ENCODE measurements around the gene UBXN11.

UBXN11 gene

DNA sequence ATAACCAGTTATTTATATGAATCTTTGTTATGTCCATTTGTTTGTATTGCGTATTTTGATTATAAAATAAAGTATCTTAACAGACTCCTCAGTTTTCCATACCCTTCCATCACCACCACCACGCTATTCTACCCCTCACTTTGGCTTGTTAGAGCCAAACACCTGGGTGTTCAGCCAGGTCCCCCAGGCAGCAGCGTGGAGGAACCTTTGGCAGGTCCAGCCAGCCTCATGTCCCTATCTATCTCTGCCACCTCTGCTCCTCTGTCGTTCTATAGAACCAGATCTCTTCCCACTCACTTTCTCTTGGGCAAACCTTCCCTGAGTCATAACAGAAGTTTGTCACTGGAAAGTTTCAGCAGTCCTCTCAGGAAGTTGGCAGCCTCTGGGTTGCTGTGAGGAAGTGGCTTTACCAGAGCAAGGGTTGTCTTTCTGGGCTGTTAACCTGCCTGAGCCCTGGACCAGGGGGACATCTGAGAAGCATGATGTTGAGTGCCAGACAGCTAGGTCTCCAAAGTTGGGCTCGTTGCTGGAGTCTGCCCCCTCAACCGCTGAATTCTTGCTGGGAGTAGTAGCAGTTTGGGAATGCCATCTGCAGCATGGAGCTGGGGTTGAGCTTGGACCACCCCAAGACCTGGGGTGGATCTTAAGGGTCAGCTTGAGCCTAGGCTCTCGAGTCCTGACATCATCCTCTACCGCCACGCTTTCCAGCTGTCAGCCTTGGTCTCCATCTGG, 27.5 kb downstream of the UBXN11 start:
- TF ChIP-seq GATA3 (IDR thresholded peaks at IDR 0.05; ENCODE audit: low read depth, low read length) (no peak), GATA2 (IDR thresholded peaks at IDR 0.05; ENCODE audit: low read depth, low read length) (no peak)

DNA sequence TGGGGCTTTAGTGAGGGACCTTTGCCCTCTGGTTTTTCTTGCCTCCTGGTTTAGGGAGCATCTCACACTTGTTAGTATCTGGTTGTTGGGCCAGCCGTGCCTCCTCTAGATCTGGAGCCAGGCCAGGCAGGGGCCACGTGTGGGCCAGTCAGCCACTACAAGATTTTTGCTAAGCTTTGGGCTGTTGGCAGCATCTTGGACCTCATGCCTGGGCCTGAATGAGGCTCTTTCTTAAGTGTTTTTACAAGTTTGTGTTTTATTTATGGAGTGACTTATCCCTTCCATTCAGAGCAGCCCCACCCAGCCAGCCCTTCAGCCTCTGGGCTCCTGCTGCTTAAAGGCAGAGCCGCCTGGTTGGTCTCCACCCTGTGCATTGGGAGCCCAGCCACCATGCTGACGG, 28.1 kb downstream of the UBXN11 start:
- no peak for TF ChIP-seq GATA2 (IDR thresholded peaks at IDR 0.05; ENCODE audit: low read depth, low read length)
- no peak for TF ChIP-seq GATA3 (IDR thresholded peaks at IDR 0.05; ENCODE audit: low read depth, low read length)

DNA sequence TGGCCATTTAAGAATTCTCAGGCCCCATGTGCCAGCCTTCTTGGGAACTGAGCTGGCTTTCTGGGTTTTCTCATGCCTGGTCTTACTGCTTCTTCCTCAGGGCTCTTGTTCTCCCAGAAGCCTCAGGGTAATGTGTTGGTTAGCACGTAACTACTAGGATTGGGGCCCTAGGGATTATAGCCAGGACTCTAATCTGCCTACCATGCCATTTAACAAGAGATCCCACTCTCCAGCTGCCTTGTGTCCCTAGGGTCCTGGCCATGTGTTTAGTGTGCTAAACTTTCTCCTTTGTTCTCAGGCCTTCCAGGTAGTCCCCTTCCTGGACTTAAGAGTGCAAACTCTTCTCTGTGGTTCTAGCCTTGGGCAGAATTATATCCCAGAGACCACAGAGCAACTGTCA, 28.7 kb downstream of the UBXN11 start:
- TF ChIP-seq GATA3 (IDR thresholded peaks at IDR 0.05; ENCODE audit: low read depth, low read length) (no peak), GATA2 (IDR thresholded peaks at IDR 0.05; ENCODE audit: low read depth, low read length) (no peak)

DNA sequence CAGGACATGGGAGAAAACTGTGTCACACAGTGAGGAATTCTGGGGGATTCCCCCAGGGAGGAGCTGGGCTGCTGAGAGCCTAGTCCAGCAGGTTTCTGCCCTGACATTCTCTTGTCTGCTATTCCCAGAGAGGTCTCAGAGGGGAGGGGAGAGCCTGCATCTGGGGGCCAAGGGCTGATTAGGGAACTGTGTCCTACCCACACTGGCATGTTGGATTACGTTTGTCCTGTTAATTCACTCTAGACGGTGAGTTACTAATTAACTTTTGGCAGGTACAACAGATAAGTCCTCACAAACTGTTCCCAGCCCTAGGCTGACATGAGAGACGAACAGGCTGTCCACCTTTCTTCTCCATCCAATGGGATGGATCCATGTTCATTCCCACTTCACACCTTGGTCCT, 29.2 kb downstream of the UBXN11 start:
- TF ChIP-seq GATA2 (IDR thresholded peaks at IDR 0.05; ENCODE audit: low read depth, low read length): no peak
- no peak for TF ChIP-seq GATA3 (IDR thresholded peaks at IDR 0.05; ENCODE audit: low read depth, low read length)

DNA sequence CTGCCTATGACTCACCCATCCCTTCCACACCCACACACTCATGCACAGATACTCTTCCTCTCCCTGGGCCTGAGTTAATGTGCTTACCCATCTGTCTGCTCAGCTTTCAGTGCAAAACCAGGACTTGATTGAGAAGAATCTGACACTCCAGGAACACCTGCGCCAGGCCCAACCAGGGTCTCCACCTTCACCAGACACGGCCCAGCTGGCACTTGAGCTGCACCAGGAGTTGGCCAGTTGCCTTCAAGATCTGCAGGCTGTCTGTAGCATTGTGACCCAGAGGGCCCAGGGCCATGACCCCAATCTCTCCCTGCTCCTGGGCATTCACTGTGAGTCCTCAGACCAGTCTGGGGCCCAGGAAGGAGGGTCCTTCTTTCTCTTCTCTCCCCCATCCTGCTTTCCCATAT, 30.0 kb downstream of the UBXN11 start:
- no peak for TF ChIP-seq GATA3 (IDR thresholded peaks at IDR 0.05; ENCODE audit: low read depth, low read length)
- TF ChIP-seq GATA2 (IDR thresholded peaks at IDR 0.05; ENCODE audit: low read depth, low read length): no peak

DNA sequence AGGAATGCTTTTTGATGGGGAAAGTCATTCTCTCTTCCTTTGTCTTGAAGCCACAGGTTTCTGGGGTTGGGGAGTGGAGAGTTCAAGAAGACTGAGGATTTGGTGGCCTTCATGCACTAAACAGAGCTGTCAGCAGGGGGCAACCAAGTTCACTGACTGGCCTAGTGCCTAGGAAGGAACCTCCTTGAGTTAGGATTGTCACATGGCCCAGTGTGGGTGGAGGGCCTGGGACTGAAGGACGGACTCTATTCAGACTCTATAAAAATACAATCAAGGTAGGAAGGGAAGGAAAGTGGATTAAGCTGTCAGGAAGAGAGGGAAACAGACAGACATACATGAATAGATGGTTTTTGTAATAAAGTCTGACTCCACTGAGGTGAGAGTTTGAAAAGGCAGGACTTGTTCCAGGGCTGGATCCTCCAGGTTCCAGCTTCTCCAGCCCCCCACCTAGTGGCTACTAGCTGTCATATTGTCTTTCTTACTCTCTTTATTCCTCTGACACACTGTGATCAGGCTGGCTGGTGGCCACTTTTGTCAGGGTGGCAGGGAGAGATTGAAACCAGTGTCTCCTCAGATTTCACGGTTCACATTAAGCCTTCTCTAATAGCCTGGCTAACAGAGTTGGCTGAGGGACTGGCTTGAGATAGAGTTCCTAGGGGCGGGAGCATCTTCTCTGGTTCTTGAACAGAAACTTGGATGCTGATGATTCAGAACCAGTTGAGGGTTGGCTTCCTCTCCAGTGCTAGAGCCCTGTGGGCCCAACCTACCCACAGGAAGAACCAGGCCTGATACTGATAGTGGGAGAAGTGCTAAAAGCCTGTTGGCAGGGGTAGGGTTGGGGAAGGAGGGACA, 30.6 kb downstream of the UBXN11 start:
- no peak for TF ChIP-seq GATA2 (IDR thresholded peaks at IDR 0.05; ENCODE audit: low read depth, low read length)
- TF ChIP-seq GATA3 (IDR thresholded peaks at IDR 0.05; ENCODE audit: low read depth, low read length): no peak

DNA sequence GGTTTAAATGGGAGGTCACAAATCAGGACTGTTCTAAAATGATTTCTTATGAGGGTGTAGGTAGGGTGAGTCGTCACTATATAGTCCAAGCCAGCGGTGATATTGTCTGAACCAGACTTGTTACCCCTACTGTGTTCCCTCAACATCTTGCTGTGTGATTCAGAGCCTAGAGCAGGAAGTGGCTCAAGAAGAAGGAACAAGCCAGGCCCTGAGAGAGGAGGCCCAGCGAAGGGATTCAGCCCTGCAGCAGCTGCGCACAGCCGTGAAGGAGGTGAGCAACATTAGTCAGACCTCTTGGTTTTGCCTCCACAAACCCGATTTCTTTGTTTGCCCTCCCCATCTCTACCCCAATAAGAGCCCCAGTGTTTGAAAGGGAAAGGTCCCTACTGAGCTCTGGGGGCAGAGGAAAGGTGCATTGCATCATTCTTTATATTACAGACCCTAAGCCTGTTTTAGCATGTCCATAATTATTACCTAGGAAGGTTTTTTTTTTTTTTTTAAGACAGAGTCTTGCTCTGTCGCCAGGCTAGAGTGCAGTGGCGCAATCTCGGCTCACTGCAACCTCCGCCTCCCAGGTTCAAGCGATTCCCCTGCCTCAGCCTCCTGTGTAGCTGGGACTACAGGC, 31.5 kb downstream of the UBXN11 start:
- TF ChIP-seq GATA3 (IDR thresholded peaks at IDR 0.05; ENCODE audit: low read depth, low read length) (no peak), GATA2 (IDR thresholded peaks at IDR 0.05; ENCODE audit: low read depth, low read length) (no peak)

DNA sequence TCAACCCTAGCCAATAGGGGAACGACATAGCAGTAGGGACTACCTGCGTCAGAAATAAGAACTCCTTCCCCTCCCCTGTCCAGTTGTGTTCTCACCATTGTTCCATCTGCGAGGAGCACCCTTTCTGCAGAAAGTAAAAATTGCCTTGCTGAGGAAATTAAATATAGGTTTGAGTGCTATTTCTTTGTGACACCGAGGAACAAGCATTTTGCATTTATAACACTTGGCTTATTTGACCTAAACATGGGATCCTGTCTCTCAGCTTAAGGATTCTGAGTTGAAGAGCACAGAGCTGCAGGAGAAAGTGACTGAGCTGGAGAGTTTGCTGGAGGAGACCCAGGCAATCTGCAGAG, 37.3 kb downstream of the UBXN11 start:
- no peak for TF ChIP-seq GATA2 (IDR thresholded peaks at IDR 0.05; ENCODE audit: low read depth, low read length)
- TF ChIP-seq GATA3 (IDR thresholded peaks at IDR 0.05; ENCODE audit: low read depth, low read length): no peak

DNA sequence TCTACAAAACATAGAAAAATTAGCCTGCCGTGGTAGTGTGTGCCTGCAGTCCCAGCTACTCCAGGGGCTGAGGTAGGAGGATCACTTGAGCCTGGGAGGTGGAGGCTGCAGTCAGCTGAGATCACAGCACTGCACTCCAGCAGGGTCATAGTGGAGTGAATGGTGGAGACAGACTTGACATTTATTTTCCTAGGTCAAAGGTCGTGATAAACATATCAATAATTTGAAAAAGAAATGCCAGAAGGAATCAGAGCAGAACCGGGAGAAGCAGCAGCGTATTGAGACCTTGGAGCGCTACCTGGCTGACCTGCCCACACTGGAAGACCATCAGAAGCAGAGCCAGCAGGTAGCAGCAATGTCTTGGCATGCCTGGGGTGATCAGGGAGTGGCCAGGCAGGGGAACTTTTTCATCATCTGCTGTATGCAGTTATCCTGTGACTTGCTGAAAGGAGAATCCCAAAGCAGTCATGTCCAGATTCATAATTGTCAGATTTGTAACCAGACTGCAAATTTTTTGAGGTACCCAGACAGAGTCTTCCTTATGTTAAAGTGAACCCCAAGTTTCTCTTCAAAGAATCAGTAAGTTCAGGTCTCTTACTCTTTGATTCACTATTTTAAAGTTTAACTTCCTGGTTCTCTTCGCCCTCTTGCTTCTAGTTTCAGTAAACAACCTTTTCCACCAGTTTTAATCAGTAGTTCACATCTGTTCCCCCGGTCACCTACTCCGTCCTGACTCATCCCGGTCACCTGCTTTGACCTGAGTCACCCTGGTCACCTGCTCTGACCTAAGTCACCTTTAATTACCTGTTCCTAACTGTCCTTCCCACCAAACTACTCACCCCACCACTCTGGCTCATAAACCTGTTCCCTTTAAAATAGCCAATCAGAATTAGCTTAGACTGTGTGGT, 37.9 kb downstream of the UBXN11 start:
- TF ChIP-seq GATA2 (IDR thresholded peaks at IDR 0.05; ENCODE audit: low read depth, low read length) (no peak), GATA3 (IDR thresholded peaks at IDR 0.05; ENCODE audit: low read depth, low read length) (no peak)

DNA sequence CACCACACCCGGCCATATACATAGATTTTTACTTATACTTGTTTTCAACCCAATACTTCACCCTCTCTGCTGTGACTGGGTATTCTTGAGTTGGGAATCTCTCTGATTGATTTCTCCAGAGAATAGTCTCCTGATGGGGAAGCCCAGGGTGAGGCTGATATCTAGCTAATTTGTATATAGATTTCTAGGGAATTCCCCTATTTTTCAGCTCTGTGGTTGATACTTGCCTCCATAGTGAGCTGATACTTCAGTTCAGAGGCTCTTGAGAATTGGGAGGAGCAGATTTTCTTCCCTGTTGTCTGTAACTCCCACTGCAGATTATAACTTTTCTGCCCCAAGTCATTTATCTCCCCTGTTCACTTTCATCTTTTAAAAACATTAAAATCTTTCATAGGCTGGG, 41.0 kb downstream of the UBXN11 start:
- TF ChIP-seq GATA3 (IDR thresholded peaks at IDR 0.05; ENCODE audit: low read depth, low read length): no peak
- no peak for TF ChIP-seq GATA2 (IDR thresholded peaks at IDR 0.05; ENCODE audit: low read depth, low read length)

DNA sequence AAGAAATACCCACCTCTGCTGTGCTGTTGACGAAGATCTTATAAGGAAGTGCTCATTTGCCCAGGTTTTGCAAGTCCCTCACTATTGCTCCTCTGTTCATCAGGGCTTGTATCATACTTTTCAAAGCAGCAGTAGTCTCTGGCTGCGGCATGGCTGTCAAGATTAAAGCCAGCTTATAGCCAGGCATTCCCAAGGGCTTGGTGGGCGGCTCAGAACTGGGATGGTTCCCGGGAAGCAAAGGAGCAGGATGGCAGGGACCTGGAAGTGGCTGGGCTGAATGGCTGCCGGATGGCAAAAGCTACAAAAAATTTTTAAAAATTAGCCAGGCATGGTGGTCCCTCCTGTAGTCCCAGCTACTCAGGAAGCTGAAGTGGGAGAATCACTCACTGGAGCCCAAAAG, 43.2 kb downstream of the UBXN11 start:
- TF ChIP-seq GATA2 (IDR thresholded peaks at IDR 0.05; ENCODE audit: low read depth, low read length): no peak
- no peak for TF ChIP-seq GATA3 (IDR thresholded peaks at IDR 0.05; ENCODE audit: low read depth, low read length)

DNA sequence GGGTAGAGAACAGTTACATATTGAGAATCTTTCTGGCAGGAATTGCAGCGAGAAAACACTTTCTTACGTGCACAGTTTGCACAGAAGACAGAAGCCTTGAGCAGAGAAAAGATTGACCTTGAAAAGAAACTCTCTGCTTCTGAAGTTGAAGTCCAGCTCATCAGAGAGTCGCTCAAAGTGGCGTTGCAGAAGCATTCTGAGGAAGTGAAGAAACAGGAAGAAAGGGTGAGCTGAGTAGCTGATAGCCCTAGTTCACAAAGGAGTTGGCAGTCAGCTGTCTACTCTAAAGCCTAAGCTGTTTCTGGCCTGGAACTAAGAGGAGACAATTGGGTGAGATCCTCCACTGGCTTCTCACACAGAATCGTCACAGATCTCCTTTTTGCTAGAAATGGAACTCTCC, 46.9 kb downstream of the UBXN11 start:
- TF ChIP-seq GATA2 (IDR thresholded peaks at IDR 0.05; ENCODE audit: low read depth, low read length) (no peak), GATA3 (IDR thresholded peaks at IDR 0.05; ENCODE audit: low read depth, low read length) (no peak)

DNA sequence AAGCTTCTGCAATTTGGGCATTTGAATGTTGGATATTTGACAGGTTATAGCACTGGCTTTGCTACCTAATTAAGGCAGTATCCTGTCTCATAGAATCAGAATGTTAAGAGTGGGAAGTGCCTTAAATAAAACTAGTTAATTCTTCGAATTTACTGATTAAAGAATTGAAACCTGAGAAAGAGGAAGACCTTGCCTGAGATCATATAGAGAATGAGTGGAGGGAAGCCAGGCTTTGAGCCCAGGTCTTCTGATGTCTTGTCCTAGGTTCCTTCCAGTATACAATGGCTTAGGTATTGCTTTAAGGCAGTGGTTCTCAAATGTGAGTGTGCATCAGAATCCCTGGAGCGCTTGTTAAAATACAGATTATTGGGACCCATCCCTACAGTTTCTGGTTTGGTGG, 47.4 kb downstream of the UBXN11 start:
- no peak for TF ChIP-seq GATA2 (IDR thresholded peaks at IDR 0.05; ENCODE audit: low read depth, low read length)
- no peak for TF ChIP-seq GATA3 (IDR thresholded peaks at IDR 0.05; ENCODE audit: low read depth, low read length)

DNA sequence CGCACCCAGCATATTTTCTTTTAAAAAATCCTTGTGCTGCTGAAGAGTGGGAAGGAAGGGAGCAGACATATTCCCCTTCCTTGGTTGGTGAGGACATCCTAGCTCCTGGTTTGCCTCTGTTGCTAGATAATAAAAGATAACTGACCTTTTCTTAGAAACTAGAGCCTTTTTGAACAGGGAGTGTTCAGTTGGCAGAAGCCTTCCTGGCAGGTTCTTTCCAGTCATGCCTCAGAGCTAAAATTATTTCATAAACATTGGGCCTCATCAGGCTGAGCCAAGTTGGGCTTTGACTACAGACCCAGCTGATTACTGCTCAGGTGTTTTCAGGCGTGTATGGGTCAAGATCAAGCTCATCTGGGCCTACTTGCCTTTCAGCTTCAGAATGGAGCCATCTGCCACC, 49.2 kb downstream of the UBXN11 start:
- TF ChIP-seq GATA2 (IDR thresholded peaks at IDR 0.05; ENCODE audit: low read depth, low read length) (no peak), GATA3 (IDR thresholded peaks at IDR 0.05; ENCODE audit: low read depth, low read length) (no peak)
